Activated naive CD4-positive, alpha-beta T cell treated with anti-CD3 and anti-CD28 coated beads for 36 hours (primary cell): Measurements from ENCODE around the gene SEZ6. TPM values are rescaled to one million over a fixed set of nuclear protein-coding genes. Genes with fewer than 3 reads are reported as not detected.

Source experiments
- CTCF ChIA-PET: fragments of 350-600 bp; sonication (Branson Sonifier 250); formaldehyde crosslinking; loops from one replicate; lab custom pipeline; 2021; ENCODE audit warnings: antibody characterized with exemption; lab: Charles Lee
- DNase-seq: peaks from one replicate; pipeline ENCODE4 v3.0.0-alpha.2; 2020
- H3K27ac Mint-ChIP-seq: one replicate; pipeline ENCODE4 v1.8.0; 2021; ENCODE audit warnings: mild to moderate bottlenecking, mixed read lengths
- H3K27me3 Mint-ChIP-seq: one replicate; pipeline ENCODE4 v1.8.0; 2021; ENCODE audit warnings: low read depth, mixed read lengths
- H3K36me3 Mint-ChIP-seq: one replicate; pipeline ENCODE4 v1.8.0; 2021; ENCODE audit warnings: low read depth, mixed read lengths
- H3K4me1 Mint-ChIP-seq: one replicate; pipeline ENCODE4 v1.8.0; 2021; ENCODE audit warnings: low read depth, mixed read lengths
- H3K4me3 Mint-ChIP-seq: one replicate; pipeline ENCODE4 v1.8.0; 2021; ENCODE audit warnings: mild to moderate bottlenecking, moderate library complexity, mixed read lengths
- H3K9me3 Mint-ChIP-seq: one replicate; pipeline ENCODE4 v1.8.0; 2021; ENCODE audit warnings: mixed read lengths
- intact Hi-C: fragments of 100-400 bp; cut with micrococcal nuclease; formaldehyde crosslinking; loops from one replicate; pipeline ENCODE4 v1.15.1; 2023
- total RNA-seq, 2 experiments: library from RNA; stranded (reverse); gene quantifications; one replicate each; pipeline ENCODE4 v1.2.3, GENCODE V29; 2021

SEZ6 gene
- total RNA-seq, 2 experiments from 2014 or later: not detected

DNA sequence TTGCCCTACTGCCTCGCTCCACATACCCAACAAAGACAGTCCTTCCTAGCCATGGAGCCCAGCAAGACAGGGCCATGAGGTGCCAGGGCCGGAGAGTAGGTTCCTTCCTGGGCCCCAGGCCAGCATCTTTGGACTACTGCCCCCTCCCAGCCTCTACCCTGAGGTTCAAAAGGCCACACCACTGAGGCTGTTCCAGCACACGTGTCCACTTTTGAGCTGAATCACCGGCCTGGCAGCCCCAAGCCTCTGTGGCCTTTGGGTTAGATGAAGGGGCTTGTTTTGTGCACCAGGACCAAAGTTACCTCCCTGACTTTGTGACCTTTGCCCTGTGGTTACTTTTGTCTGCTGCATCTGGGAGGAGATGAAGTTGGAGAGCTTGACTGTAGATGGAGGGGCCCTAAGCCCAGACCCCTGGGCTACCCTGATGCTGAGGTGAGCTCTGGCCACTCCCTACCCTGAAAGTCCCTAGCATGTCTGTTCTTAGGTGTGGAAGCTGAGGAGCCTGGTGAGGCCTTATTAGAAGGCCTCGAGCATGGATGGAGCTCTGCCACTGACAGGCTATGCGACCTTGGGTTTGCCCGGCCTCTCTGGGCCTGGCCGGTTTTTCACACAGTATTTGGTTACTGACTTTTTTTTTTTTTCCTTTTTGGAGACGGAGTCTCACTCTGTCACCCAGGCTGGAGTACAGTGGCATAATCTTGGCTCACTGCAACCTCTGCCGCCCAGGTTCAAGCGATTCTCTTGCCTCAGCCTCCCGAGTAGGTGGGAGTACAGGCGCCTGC lies 12.0 kb downstream of the SEZ6 start:
- Mint-ChIP-seq H3K27ac (no peak overlapping the region), H3K36me3 (no peaks in the 10 kb centered on the region), H3K4me3 (no peak overlapping the region), H3K27me3 (peaks cover 17% of the 10 kb centered on the region), H3K9me3 (no peaks in the 10 kb centered on the region), H3K4me1 (no peaks in the 10 kb centered on the region)
- intact Hi-C loops: loop anchor here (2.0 kb wide), 1 partner anchor 15 kb away; no protein-coding TSS in a partner anchor
- CTCF ChIA-PET: interaction anchor here (0.6 to 1.2 kb wide), 3 partner anchors 25 to 1072 kb away, joined by 3 read pairs; no protein-coding TSS in a partner anchor
- DNase-seq: no peak

DNA sequence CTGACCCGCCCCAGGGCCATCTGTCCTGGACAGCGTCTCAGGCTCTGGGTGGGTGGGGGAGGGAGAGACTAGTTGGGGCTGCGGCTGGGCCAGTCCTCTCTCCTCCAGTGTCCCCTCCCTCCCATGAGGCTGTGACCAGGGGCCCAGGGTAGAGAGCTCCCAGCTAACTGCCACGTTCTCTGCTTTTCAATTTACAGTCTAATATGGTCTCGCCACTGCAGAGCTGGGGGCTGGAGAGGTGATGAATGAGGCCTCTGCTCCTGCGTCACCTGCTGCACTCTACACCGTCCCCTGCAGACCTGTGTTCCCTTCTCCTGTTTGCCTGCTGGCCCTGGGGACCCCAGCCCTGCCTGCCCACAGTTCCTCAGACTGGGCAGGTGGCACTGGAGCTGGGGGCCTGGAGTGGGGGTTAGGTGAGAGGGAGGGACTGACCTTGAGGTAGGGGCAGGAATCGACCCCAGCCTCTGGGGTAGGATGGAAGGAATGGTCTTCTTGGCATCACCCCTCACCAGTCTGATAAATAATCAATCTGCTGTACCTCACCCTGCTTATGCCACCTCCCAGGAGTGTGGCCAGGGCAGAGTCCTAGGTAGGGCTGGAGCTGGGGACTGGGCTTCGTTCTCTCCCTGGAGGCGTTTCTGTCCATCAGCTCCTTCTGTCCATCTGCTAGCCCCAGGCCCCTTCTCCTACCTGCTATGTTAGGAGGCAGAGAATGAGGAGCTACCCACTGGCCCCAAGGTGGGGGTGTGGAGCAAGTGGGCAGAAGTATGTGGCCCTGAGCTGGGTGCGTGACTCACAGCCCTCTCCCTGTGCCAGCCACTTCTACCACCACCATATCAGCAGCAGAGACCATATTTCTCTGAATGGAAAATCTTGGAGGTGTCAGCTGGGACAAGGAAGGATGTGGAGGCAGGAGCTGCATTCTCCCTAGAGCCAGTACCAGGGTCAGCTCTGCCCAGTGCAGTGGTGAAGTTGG lies 12.9 kb downstream of the SEZ6 start:
- DNase-seq: no peak
- intact Hi-C loops: loop anchor here (2.0 kb wide), 1 partner anchor 16 kb away; no protein-coding TSS in a partner anchor
- Mint-ChIP-seq H3K27ac (no peak overlapping the region), H3K4me3 (no peak overlapping the region), H3K9me3 (no peaks in the 10 kb centered on the region), H3K27me3 (peaks cover 14% of the 10 kb centered on the region), H3K4me1 (no peaks in the 10 kb centered on the region), H3K36me3 (no peaks in the 10 kb centered on the region)
- CTCF ChIA-PET: interaction anchor here (1.1 to 1.2 kb wide), 2 partner anchors 24 to 124 kb away, joined by 3 read pairs; no protein-coding TSS in a partner anchor

DNA sequence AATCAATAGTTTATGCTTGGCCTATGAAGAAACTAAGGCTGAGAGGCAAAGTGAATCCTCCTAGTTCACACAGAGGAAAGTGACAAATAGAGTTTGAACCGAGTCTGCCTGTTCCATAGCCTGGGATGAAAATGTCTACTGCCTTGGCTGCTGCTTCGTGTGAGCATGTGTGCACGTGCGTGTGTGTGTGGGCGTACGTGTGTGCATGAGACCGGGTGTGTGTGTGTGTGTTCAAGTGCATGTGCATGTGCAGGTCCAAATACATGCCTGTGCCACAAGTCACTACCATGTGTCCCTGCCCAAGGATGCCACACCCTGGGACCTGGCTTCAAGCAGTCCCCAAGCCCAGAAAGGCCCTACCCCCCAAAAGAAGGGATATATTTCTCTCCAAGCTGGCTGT lies 13.6 kb downstream of the SEZ6 start:
- H3K4me3 Mint-ChIP-seq: no peak overlapping the region
- intact Hi-C loops: loop anchor here (2.0 kb wide), 1 partner anchor 17 kb away; no protein-coding TSS in a partner anchor
- peaks cover 9% of the 10 kb centered on the region for H3K27me3 Mint-ChIP-seq
- CTCF ChIA-PET: no interaction called here
- H3K9me3 Mint-ChIP-seq: no peaks in the 10 kb centered on the region
- DNase-seq: no peak
- H3K36me3 Mint-ChIP-seq: no peaks in the 10 kb centered on the region
- no peaks in the 10 kb centered on the region for H3K4me1 Mint-ChIP-seq
- no peak overlapping the region for H3K27ac Mint-ChIP-seq

DNA sequence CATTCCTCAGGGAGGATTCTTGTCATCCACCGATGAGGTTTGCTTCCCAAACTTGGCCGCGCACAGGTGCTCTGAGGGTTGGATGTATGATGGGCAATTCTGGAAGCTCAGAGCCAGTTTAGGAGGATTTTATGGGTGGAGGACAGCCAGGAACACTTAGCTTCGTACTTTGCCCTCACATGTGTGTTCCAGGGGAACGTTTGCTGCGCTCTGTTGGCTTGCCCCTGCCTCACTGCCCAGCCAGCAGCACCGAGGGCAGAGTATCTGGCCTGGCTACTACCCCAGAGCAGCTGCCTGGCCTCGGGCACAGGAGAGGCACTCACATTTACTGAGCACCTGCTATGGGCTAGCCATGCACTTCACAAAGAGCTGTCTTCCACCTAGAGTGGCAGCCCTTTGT lies 14.1 kb downstream of the SEZ6 start:
- Mint-ChIP-seq H3K4me3 (no peak overlapping the region), H3K27me3 (peaks cover 8% of the 10 kb centered on the region), H3K27ac (no peak overlapping the region), H3K36me3 (no peaks in the 10 kb centered on the region), H3K4me1 (no peaks in the 10 kb centered on the region), H3K9me3 (no peaks in the 10 kb centered on the region)
- CTCF ChIA-PET: no interaction called here
- intact Hi-C loops: loop anchor here (2.0 kb wide), 1 partner anchor 17 kb away; no protein-coding TSS in a partner anchor
- no peak for DNase-seq

DNA sequence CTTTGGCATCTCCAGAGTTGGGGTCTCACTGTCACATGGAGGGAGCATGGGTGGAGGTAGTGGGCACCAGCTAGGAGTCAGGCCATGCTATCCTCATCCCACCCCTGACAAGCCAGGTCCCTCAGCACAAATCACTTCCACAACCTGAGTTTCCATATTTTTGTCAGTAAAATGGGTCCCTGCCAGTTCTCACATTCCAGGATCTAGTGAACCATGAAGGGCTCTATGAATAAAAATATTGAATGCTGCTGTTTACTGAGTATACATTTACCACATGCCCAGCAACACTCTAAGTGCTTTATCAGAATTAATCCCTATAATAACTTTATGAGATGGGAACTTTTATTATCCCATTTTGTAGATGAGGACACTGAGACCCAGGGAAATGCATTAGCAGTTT lies 16.8 kb downstream of the SEZ6 start:
- Mint-ChIP-seq H3K9me3 (no peaks in the 10 kb centered on the region), H3K4me1 (no peaks in the 10 kb centered on the region), H3K36me3 (no peaks in the 10 kb centered on the region), H3K27me3 (no peaks in the 10 kb centered on the region), H3K27ac (no peak overlapping the region), H3K4me3 (no peak overlapping the region)
- DNase-seq: no peak
- CTCF ChIA-PET: no interaction called here
- intact Hi-C loops: no loop called here

DNA sequence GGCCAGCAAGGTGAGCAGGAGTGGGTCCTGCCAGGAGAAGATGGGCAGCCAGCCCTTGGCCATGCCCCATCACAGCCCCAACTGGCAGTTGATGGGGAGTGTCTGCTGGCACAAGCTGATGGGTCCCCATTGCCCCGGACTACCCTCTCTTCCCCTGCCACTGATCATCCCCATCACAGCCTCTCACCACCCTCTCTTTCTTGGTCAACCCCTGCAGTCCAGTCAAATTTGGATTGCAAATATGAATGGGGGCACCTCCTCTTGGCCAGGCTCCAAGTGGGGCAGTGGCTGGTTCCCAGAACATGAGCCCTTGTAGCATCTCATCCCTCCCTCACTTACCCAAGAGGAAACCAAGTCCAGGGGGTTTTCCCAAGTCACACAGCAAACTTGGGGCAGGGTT lies 17.4 kb downstream of the SEZ6 start:
- CTCF ChIA-PET: no interaction called here
- no peaks in the 10 kb centered on the region for H3K9me3 Mint-ChIP-seq
- no peak overlapping the region for H3K27ac Mint-ChIP-seq
- DNase-seq: no peak
- intact Hi-C loops: no loop called here
- H3K4me3 Mint-ChIP-seq: no peak overlapping the region
- H3K36me3 Mint-ChIP-seq: no peaks in the 10 kb centered on the region
- no peaks in the 10 kb centered on the region for H3K27me3 Mint-ChIP-seq
- H3K4me1 Mint-ChIP-seq: peaks cover 5% of the 10 kb centered on the region

DNA sequence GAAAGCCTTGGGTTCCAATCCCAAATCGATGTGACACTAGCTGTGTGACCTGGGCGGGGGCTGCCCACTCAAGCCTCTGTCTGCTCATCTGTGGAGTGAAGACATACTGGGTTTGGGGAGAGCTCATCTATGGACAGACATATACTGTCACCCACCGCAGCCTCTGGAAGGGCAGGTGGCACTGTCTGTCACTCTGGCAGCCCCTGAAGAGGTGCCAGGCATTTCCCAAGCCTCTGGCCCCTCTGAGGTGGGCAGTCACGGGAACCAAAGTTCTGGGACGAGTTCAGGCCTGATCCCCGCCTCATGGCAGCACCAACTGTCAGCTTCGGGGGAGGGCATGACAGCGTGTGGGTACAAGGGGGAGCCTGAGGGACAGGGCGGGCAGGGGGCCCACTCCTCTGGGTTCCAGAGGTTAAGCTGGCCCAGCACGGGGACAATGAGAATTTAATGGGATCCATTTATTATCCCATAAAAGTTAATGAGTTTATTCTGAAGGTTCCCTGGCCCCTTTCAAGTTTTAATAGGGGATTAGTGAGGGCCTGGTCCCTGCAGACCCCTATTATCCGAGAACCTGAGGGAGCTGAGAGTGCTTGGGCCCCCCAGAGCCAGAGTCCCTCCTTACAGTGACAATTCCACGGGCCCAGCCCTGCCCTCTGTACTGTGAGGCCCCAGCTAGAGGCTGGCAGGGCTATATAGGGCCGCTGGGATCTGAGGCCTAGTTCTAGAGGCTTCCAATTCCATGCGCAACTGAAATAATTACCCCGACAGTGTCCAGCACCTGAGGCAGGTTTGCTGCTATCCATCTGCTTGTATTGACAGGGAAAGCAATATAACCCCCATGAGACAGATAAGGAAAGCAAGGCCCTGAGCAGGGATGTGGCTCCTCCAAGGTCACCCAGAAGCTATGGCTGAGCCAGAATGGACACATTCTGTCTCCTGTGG lies 18.8 kb downstream of the SEZ6 start:
- H3K4me3 Mint-ChIP-seq: no peak overlapping the region
- DNase-seq: no peak
- CTCF ChIA-PET: interaction anchor here (0.9 to 1.0 kb wide), 2 partner anchors 21 to 130 kb away, joined by 3 read pairs; no protein-coding TSS in a partner anchor
- H3K27me3 Mint-ChIP-seq: no peaks in the 10 kb centered on the region
- H3K36me3 Mint-ChIP-seq: no peaks in the 10 kb centered on the region
- peaks cover 2% of the 10 kb centered on the region for H3K9me3 Mint-ChIP-seq
- no peak overlapping the region for H3K27ac Mint-ChIP-seq
- peaks cover 20% of the 10 kb centered on the region for H3K4me1 Mint-ChIP-seq
- intact Hi-C loops: no loop called here

DNA sequence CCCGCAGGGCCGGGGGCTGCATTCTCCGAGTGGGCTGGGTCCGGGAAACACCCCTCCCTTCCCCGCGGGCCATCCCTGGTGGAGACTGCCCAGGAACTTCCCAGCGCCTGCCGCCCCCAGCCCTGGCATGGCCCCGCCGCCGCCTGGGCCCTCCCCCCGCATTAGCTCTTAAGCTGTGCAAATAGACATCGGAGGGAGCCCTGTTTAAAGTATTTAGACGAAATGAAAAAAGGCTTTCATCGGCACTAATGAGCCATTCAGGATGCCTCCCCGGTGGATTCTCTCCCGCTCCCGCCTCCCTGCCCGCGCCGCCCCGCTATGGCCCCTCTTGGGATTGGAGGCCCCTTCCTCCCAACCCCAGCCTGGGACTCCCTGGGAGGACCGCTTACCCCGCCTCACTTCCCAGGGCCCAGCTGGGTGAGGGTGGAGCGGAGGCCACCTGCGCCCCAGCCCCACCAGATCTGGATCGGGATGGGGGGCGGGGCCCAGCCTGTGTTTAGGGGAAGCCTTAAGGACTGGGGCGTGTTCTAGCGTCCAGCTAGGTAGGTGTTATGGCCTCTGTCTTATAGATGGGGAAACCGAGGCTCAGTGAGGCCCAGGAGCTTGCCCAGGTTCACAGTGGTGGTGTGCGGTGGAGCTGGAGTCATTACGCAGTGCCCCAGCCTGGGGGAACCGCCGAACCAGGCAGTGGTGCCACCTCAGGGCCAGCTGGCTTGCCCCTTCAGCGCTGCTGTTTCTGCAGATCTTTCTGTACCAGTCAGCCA lies 19.7 kb downstream of the SEZ6 start:
- Mint-ChIP-seq H3K27ac (no peak overlapping the region), H3K36me3 (no peaks in the 10 kb centered on the region), H3K4me3 (no peak overlapping the region), H3K9me3 (peaks cover 2% of the 10 kb centered on the region), H3K4me1 (peaks cover 22% of the 10 kb centered on the region), H3K27me3 (no peaks in the 10 kb centered on the region)
- DNase-seq: no peak
- intact Hi-C loops: no loop called here
- CTCF ChIA-PET: interaction anchor here (1.0 kb wide), 1 partner anchor 131 kb away, joined by 3 read pairs; no protein-coding TSS in a partner anchor

DNA sequence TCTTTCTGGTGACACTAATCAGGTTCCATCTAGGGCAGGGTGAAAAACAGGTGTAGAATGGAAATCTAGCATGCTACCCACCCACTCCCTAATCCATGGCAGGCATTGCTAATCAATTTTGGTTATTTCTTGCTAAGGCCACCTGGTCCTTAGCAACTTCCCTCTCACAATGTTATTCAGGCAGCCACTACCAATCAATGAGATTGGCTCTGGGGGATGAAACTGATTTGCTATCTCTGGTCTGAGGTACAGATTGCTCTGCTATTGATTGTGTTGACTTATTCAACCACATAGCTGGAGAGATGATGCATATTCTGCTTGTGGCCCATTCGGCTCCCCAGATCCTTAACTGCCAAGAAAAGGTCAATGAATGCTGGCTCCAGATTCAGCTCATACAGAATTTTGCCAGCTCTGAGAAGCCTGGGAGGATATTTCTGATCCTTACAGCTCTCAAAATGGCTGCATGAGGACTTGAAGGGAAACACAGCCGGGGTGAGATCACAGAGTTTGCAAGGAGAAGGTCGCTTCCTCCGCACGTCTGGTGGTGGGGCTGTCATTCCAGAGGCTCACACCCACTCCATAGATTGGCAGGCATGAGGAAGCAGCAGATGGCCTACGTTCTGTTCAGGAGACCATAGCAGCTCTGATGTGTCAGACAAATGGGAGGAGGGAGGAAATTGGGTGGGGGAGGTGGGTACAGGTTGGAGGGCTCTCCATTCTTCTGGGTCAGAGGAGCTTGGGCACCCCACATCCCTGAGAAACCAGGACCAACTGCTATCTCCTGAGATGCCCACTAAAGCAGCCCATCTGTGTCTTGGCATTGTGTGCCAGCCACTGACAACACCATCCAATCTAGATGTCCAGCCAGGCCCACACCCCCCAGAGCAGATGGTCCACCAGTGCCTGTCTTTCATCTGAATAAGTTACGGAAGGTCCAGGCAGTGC lies 22.3 kb downstream of the SEZ6 start:
- DNase-seq: no peak
- Mint-ChIP-seq H3K4me3 (no peak overlapping the region), H3K9me3 (peaks cover 2% of the 10 kb centered on the region), H3K36me3 (no peaks in the 10 kb centered on the region), H3K27me3 (no peaks in the 10 kb centered on the region), H3K27ac (peak overlapping the region; percentile 96), H3K4me1 (peaks cover 22% of the 10 kb centered on the region)
- intact Hi-C loops: loop anchor here (5.0 kb wide), 1 partner anchor 134 kb away; no protein-coding TSS in a partner anchor
- CTCF ChIA-PET: interaction anchor here (0.6 to 2.0 kb wide), 4 partner anchors 18 to 279 kb away, joined by 3 to 7 read pairs (median 4); no protein-coding TSS in a partner anchor
